ENCODE data around the gene ANKRD33. TPM values are rescaled to one million over a fixed set of nuclear protein-coding genes. Genes with fewer than 3 reads are reported as not detected.

Gene ANKRD33
- total RNA-seq, 1 donor from 2014 or later, result not detected

GRCh38 chr12:51867371-51867770, 20.5 kb upstream of the ANKRD33 start:
- DNase-seq (ENCODE audit: low read depth) (no peak), FAIRE-seq (no peak)
- TF ChIP-seq, protein P1, sequence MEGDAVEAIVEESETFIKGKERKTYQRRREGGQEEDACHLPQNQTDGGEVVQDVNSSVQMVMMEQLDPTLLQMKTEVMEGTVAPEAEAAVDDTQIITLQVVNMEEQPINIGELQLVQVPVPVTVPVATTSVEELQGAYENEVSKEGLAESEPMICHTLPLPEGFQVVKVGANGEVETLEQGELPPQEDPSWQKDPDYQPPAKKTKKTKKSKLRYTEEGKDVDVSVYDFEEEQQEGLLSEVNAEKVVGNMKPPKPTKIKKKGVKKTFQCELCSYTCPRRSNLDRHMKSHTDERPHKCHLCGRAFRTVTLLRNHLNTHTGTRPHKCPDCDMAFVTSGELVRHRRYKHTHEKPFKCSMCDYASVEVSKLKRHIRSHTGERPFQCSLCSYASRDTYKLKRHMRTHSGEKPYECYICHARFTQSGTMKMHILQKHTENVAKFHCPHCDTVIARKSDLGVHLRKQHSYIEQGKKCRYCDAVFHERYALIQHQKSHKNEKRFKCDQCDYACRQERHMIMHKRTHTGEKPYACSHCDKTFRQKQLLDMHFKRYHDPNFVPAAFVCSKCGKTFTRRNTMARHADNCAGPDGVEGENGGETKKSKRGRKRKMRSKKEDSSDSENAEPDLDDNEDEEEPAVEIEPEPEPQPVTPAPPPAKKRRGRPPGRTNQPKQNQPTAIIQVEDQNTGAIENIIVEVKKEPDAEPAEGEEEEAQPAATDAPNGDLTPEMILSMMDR (IDR thresholded peaks at IDR 0.05; ENCODE audit: insufficient read depth, low read length, severe bottlenecking), result no peak
- Histone ChIP-seq H3K4me3 (ENCODE audit: low read depth, low read length) (no peak overlapping the region), H3K27me3 (ENCODE audit: control insufficient read depth, insufficient read depth, low read length) (peaks cover 42% of the 10 kb centered on the region), H3K36me3 (ENCODE audit: control insufficient read depth, insufficient read depth, low read length) (no peaks in the 10 kb centered on the region)

DNA sequence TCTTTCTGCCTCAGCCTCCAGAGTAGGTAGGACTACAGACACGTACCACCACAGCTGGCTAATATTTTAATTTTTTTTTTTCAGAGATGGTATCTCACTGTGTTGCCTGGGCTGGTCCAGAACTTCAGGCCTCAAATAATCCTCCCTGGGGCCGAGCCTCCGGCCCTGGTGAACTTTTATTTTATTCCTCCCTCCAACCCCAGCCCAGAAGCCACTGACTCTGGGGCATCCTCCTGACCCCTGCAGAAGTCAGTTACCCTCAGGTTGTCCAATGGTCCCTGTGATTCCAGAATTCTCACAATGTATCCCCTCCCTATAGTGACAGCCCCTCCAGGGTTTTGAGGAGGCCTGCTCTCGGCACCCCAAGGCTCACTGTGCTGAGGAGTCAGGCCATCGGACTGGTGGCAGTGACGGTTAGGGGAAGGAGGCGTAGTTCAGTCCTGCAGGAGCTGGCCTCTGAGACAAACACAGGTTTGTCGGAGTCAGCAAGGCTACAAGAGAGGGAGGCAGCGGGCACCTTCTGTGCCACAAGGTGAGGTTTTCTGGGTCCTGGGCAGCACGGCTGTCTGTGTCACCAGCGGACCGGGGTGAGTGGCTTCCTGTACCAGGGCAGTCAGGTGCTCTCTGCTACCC, 20.0 kb upstream of the ANKRD33 start:
- FAIRE-seq (no peak), DNase-seq (ENCODE audit: low read depth) (no peak)

GRCh38 chr12:51868821-51869495, 18.9 kb upstream of the ANKRD33 start:
- FAIRE-seq (no peak), DNase-seq (ENCODE audit: low read depth) (no peak)
- Histone ChIP-seq H3K4me3 (ENCODE audit: low read depth, low read length) (no peak overlapping the region), H3K27me3 (ENCODE audit: control insufficient read depth, insufficient read depth, low read length) (peaks cover 36% of the 10 kb centered on the region), H3K36me3 (ENCODE audit: control insufficient read depth, insufficient read depth, low read length) (no peaks in the 10 kb centered on the region)
- TF ChIP-seq, protein P1 (IDR thresholded peaks at IDR 0.05; ENCODE audit: insufficient read depth, low read length, severe bottlenecking), result no peak

More for the DNA sequence above, 20.0 kb upstream of the ANKRD33 start:
- TF ChIP-seq, protein P1 (IDR thresholded peaks at IDR 0.05; ENCODE audit: insufficient read depth, low read length, severe bottlenecking), result no peak
- Histone ChIP-seq H3K4me3 (ENCODE audit: low read depth, low read length) (no peak overlapping the region), H3K36me3 (ENCODE audit: control insufficient read depth, insufficient read depth, low read length) (no peaks in the 10 kb centered on the region), H3K27me3 (ENCODE audit: control insufficient read depth, insufficient read depth, low read length) (peaks cover 43% of the 10 kb centered on the region)

- FAIRE-seq (no peak), DNase-seq (ENCODE audit: low read depth) (no peak)
- Histone ChIP-seq H3K36me3 (ENCODE audit: control insufficient read depth, insufficient read depth, low read length) (no peaks in the 10 kb centered on the region), H3K27me3 (ENCODE audit: control insufficient read depth, insufficient read depth, low read length) (peaks cover 39% of the 10 kb centered on the region), H3K4me3 (ENCODE audit: low read depth, low read length) (no peak overlapping the region)
- TF ChIP-seq, protein P1 (IDR thresholded peaks at IDR 0.05; ENCODE audit: insufficient read depth, low read length, severe bottlenecking), result no peak
Measured at GRCh38 chr12:51869496-51869865, 18.4 kb upstream of the ANKRD33 start.

GRCh38 chr12:51869931-51870330, 18.0 kb upstream of the ANKRD33 start:
- no peak for FAIRE-seq
- no peak overlapping the region for H3K4me3 ChIP-seq (ENCODE audit: low read depth, low read length)
- TF ChIP-seq, protein P1 (IDR thresholded peaks at IDR 0.05; ENCODE audit: insufficient read depth, low read length, severe bottlenecking), result no peak

More at GRCh38 chr12:51869931-51870330, 18.0 kb upstream of the ANKRD33 start:
- no peaks in the 10 kb centered on the region for H3K36me3 ChIP-seq (ENCODE audit: control insufficient read depth, insufficient read depth, low read length)
- no peak for DNase-seq (ENCODE audit: low read depth)
- H3K27me3 ChIP-seq (ENCODE audit: control insufficient read depth, insufficient read depth, low read length), result peaks cover 36% of the 10 kb centered on the region

Measured in bronchial epithelial cell (primary cell).